Neural progenitor cell (in vitro differentiated cells): ENCODE measurements around the gene CWC22.

Experiments
- CTCF ChIP-seq: fragments of 200-600 bp; sonication (generic); IDR thresholded peaks from 2 replicates; pipeline ENCODE4 v1.5.1; 2017; ENCODE audit warnings: antibody characterized with exemption, mild to moderate bottlenecking
- EZH2 ChIP-seq: fragments of 200-600 bp; sonication (generic); IDR thresholded peaks from 2 replicates; pipeline ENCODE4 v1.6.1; 2017; ENCODE audit warnings: antibody characterized with exemption, mild to moderate bottlenecking, moderate library complexity

GRCh38 chr2:180002198-180002770, 4.8 kb downstream of the CWC22 start:
- TF ChIP-seq CTCF (no peak), EZH2 (no peak)
